HEK293T (cell line): ENCODE measurements around the gene LCLAT1.

ENCODE experiments used
- CTCF ChIA-PET: fragments of 350-600 bp; formaldehyde crosslinking; extraction: SDS; loops from one replicate; lab custom pipeline; 2021; ENCODE audit warnings: antibody characterized with exemption, inconsistent platforms; lab: Yijun Ruan, JAX
- POLR2A ChIA-PET: fragments of 350-600 bp; formaldehyde crosslinking; extraction: SDS; loops from one replicate; lab custom pipeline; 2020; ENCODE audit warnings: antibody characterized with exemption, inconsistent platforms; lab: Yijun Ruan, JAX
- DNase-seq: peaks from one replicate; pipeline ENCODE4 v3.0.0; 2012; ENCODE audit warnings: mixed read lengths; ENCODE audit errors: extremely low spot score
- ARNT ChIP-seq: fragments of 450-650 bp; IDR thresholded peaks from 2 replicates; pipeline ENCODE4 v1.6.1; 2017; ENCODE audit warnings: mild to moderate bottlenecking
- BHLHE40 ChIP-seq: fragments of 450-650 bp; IDR thresholded peaks from 2 replicates; pipeline ENCODE4 v1.6.1; 2016; ENCODE audit warnings: mild to moderate bottlenecking, moderate library complexity, borderline replicate concordance
- CTBP1 ChIP-seq: fragments of 450-650 bp; IDR thresholded peaks from 2 replicates; pipeline ENCODE4 v1.6.1; 2016; ENCODE audit warnings: borderline replicate concordance
- ELF4 ChIP-seq: fragments of 450-650 bp; IDR thresholded peaks from 2 replicates; pipeline ENCODE4 v1.6.1; 2017; ENCODE audit warnings: antibody characterized with exemption
- FOXA1 ChIP-seq: fragments of 450-650 bp; IDR thresholded peaks from 2 replicates; pipeline ENCODE4 v1.6.1; 2016; ENCODE audit warnings: mild to moderate bottlenecking
- FOXK2 ChIP-seq: fragments of 450-650 bp; IDR thresholded peaks from 2 replicates; pipeline ENCODE4 v1.6.1; 2016; ENCODE audit warnings: mild to moderate bottlenecking
- FOXM1 ChIP-seq: fragments of 450-650 bp; IDR thresholded peaks from 2 replicates; pipeline ENCODE4 v1.6.1; 2017; ENCODE audit warnings: mild to moderate bottlenecking, borderline replicate concordance
- HDGF ChIP-seq: fragments of 450-650 bp; IDR thresholded peaks from 2 replicates; pipeline ENCODE4 v1.6.1; 2017; ENCODE audit warnings: antibody characterized with exemption, borderline replicate concordance
- L3MBTL2 ChIP-seq: fragments of 450-650 bp; conservative IDR thresholded peaks from 2 replicates; pipeline ENCODE4 v1.6.1; 2016; ENCODE audit warnings: mild to moderate bottlenecking
- LEF1 ChIP-seq: fragments of 450-650 bp; IDR thresholded peaks from 2 replicates; pipeline ENCODE4 v1.6.1; 2017; ENCODE audit warnings: mild to moderate bottlenecking, borderline replicate concordance
- NFRKB ChIP-seq: fragments of 450-650 bp; IDR thresholded peaks from 2 replicates; pipeline ENCODE4 v1.6.1; 2016; ENCODE audit warnings: mild to moderate bottlenecking, moderate library complexity
- PKNOX1 ChIP-seq: fragments of 450-650 bp; IDR thresholded peaks from 2 replicates; pipeline ENCODE4 v1.6.1; 2016
- SP1 ChIP-seq: fragments of 450-650 bp; IDR thresholded peaks from 2 replicates; pipeline ENCODE4 v1.6.1; 2017
- SUZ12 ChIP-seq: fragments of 450-650 bp; IDR thresholded peaks from 2 replicates; pipeline ENCODE4 v1.6.1; 2016; ENCODE audit warnings: mild to moderate bottlenecking
- TARDBP ChIP-seq: fragments of 450-650 bp; IDR thresholded peaks from 2 replicates; pipeline ENCODE4 v1.6.1; 2016
- ZNF384 ChIP-seq: fragments of 450-650 bp; IDR thresholded peaks from 2 replicates; pipeline ENCODE4 v1.6.1; 2016

LCLAT1 gene

GRCh38 chr2:30565851-30566358 lies 118.9 kb downstream of the LCLAT1 start:
- DNase-seq: no peak
- no peak for TF ChIP-seq NFRKB
- no peak for TF ChIP-seq CTBP1
- TF ChIP-seq SUZ12: no peak
- no peak for TF ChIP-seq SP1
- no peak for TF ChIP-seq LEF1
- TF ChIP-seq ARNT: no peak
- no peak for TF ChIP-seq ZNF384
- TF ChIP-seq TARDBP: no peak
- no peak for TF ChIP-seq PKNOX1
- TF ChIP-seq BHLHE40: no peak
- no peak for TF ChIP-seq L3MBTL2
- no peak for TF ChIP-seq FOXM1
- ChIA-PET POLR2A (no interaction called here), CTCF (no interaction called here)

GRCh38 chr2:30566631-30567030 lies 119.6 kb downstream of the LCLAT1 start:
- POLR2A ChIA-PET: no interaction called here
- TF ChIP-seq FOXK2: no peak
- TF ChIP-seq CTBP1: no peak
- TF ChIP-seq L3MBTL2: no peak
- no peak for TF ChIP-seq FOXM1
- TF ChIP-seq PKNOX1: no peak
- no peak for TF ChIP-seq ARNT
- no peak for TF ChIP-seq TARDBP
- TF ChIP-seq HDGF: no peak
- no peak for DNase-seq
- CTCF ChIA-PET: no interaction called here

- ChIA-PET CTCF (no interaction called here), POLR2A (no interaction called here)
- no peak for DNase-seq
- TF ChIP-seq FOXM1 (no peak), CTBP1 (no peak), BHLHE40 (no peak), ARNT (no peak), SUZ12 (no peak), SP1 (no peak), HDGF (no peak), LEF1 (no peak), NFRKB (no peak), PKNOX1 (no peak)
Observed at GRCh38 chr2:30567317-30567716, 120.3 kb downstream of the LCLAT1 start.

GRCh38 chr2:30569946-30570345 lies 122.9 kb downstream of the LCLAT1 start:
- POLR2A ChIA-PET: no interaction called here
- DNase-seq: no peak
- no peak for TF ChIP-seq ELF4
- no peak for TF ChIP-seq CTBP1
- no peak for TF ChIP-seq LEF1
- TF ChIP-seq FOXM1: no peak
- no peak for TF ChIP-seq L3MBTL2
- no peak for TF ChIP-seq PKNOX1
- no peak for TF ChIP-seq SP1
- TF ChIP-seq HDGF: no peak
- TF ChIP-seq TARDBP: no peak
- no peak for TF ChIP-seq NFRKB
- no peak for TF ChIP-seq ZNF384
- no peak for TF ChIP-seq SUZ12
- no peak for TF ChIP-seq FOXA1
- TF ChIP-seq FOXK2: no peak
- TF ChIP-seq ARNT: no peak
- no peak for TF ChIP-seq BHLHE40
- CTCF ChIA-PET: interaction anchor here (1.2 kb wide), 1 partner anchor 12 kb away, joined by 4 read pairs; no protein-coding TSS in a partner anchor

GRCh38 chr2:30577151-30577550 lies 130.1 kb downstream of the LCLAT1 start:
- TF ChIP-seq FOXA1: no peak
- TF ChIP-seq L3MBTL2: no peak
- no peak for TF ChIP-seq PKNOX1
- TF ChIP-seq NFRKB: no peak
- TF ChIP-seq ELF4: no peak
- no peak for TF ChIP-seq ARNT
- TF ChIP-seq BHLHE40: no peak
- no peak for TF ChIP-seq SP1
- TF ChIP-seq HDGF: no peak
- no peak for TF ChIP-seq FOXM1
- TF ChIP-seq CTBP1: no peak
- no peak for TF ChIP-seq FOXK2
- no peak for TF ChIP-seq ZNF384
- TF ChIP-seq SUZ12: no peak
- TF ChIP-seq LEF1: no peak
- no peak for TF ChIP-seq TARDBP
- ChIA-PET CTCF (interaction anchor here (0.6 kb wide), 1 partner anchor 147 kb away, joined by 3 read pairs; no protein-coding TSS in a partner anchor), POLR2A (no interaction called here)
- DNase-seq: no peak

- DNase-seq: no peak
- CTCF ChIA-PET: no interaction called here
- TF ChIP-seq SUZ12: no peak
- TF ChIP-seq TARDBP: no peak
- TF ChIP-seq LEF1: no peak
- POLR2A ChIA-PET: no interaction called here
Observed at GRCh38 chr2:30580391-30580790, 133.3 kb downstream of the LCLAT1 start.
